Stimulated activated CD4-positive, alpha-beta T cell treated with anti-CD3 and anti-CD28 coated beads, TNF-alpha, amount 100 ng/mL, for 4 hours (primary cell): Measurements from ENCODE around the gene ZNF600.
A peak's percentile ranks its signal among the peaks of the same experiment; 100 is the strongest.
"Not testable (repeated sequence)": the region's sequence is repeated elsewhere in the genome, so short reads cannot be mapped to it uniquely, and the experiment has no call there.

Experiments used
- DNase-seq, 3 experiments: peaks; one replicate each; pipeline ENCODE4 v3.0.0-alpha.2; 2020; ENCODE audit warnings: low read depth in 3 of 3

The ZNF600 gene

GRCh38 chr19:52786464-52787354, at the start of gene ZNF600:
TSS of gene ZNF600 (minus strand) at chr19:52786791. CDS start at chr19:52778888, 7,903 bp downstream.
- peak; percentile 57 to 65 (median 58) for DNase-seq

GRCh38 chr19:52834289-52834688, 47.7 kb upstream of the ZNF600 start:
- not testable (repeated sequence) for DNase-seq

- not testable (repeated sequence) for DNase-seq
Measured at GRCh38 chr19:52833541-52833940, 47.0 kb upstream of the ZNF600 start.

- not testable (repeated sequence) for DNase-seq
Measured at GRCh38 chr19:52829866-52830265, 43.3 kb upstream of the ZNF600 start.

GRCh38 chr19:52825765-52826164, 39.2 kb upstream of the ZNF600 start:
- DNase-seq: no peak

GRCh38 chr19:52823676-52824075, 37.1 kb upstream of the ZNF600 start:
- DNase-seq: no peak

GRCh38 chr19:52821204-52821960, 34.8 kb upstream of the ZNF600 start, which contains the start of gene ZNF28:
TSS of gene ZNF28 (minus strand) at chr19:52821633. CDS start at chr19:52817958, 3,675 bp downstream.
- peak; percentile 29 to 42 (median 36) for DNase-seq

GRCh38 chr19:52820472-52821203, 34.0 kb upstream of the ZNF600 start:
- DNase-seq: peak in 1 of 3 experiments; percentile 5

GRCh38 chr19:52809801-52810200, 23.2 kb upstream of the ZNF600 start:
- DNase-seq: no peak

GRCh38 chr19:52799950-52800640, 13.5 kb upstream of the ZNF600 start:
- DNase-seq: not testable (repeated sequence)

- no peak for DNase-seq
Measured at GRCh38 chr19:52789440-52789839, 2.8 kb upstream of the ZNF600 start.

GRCh38 chr19:52786078-52786463, 520 bp downstream of the ZNF600 start:
- DNase-seq: no peak

- DNase-seq: no peak
Measured at GRCh38 chr19:52785506-52785905, 1.1 kb downstream of the ZNF600 start.

- not testable (repeated sequence) for DNase-seq
Measured at GRCh38 chr19:52782864-52783263, 3.7 kb downstream of the ZNF600 start.

- DNase-seq: peak in 1 of 3 experiments; percentile 16
Measured at GRCh38 chr19:52778811-52779210, 7.8 kb downstream of the ZNF600 start.

GRCh38 chr19:52756447-52756846, 30.1 kb downstream of the ZNF600 start:
- not testable (repeated sequence) for DNase-seq

GRCh38 chr19:52749780-52750179, 36.8 kb downstream of the ZNF600 start:
- no peak for DNase-seq

- DNase-seq: no peak
Measured at GRCh38 chr19:52748336-52748950, 38.1 kb downstream of the ZNF600 start.

- not testable (repeated sequence) for DNase-seq
Measured at GRCh38 chr19:52745919-52746318, 40.7 kb downstream of the ZNF600 start.

- DNase-seq: no peak
Measured at GRCh38 chr19:52743091-52743490, 43.5 kb downstream of the ZNF600 start.

- DNase-seq: no peak
Measured at GRCh38 chr19:52742516-52742915, 44.1 kb downstream of the ZNF600 start.
